Chondrocyte (in vitro differentiated cells): ENCODE measurements around the gene SH3RF1. TPM values are rescaled to one million over a fixed set of nuclear protein-coding genes. Genes with fewer than 3 reads are reported as not detected.
"Not testable (repeated sequence)": the region's sequence is repeated elsewhere in the genome, so short reads cannot be mapped to it uniquely, and the experiment has no call there.

Experiments
- DNase-seq: peaks from one replicate; pipeline ENCODE4 v3.0.0; 2021; ENCODE audit warnings: mixed read lengths, low spot score
- H3K27ac Mint-ChIP-seq: one replicate; pipeline ENCODE4 v1.8.0; 2021; ENCODE audit warnings: mild to moderate bottlenecking, moderate library complexity, mixed read lengths; ENCODE audit not compliant: unreplicated experiment
- H3K27me3 Mint-ChIP-seq: 2 replicates; pipeline ENCODE4 v1.8.0; 2021; ENCODE audit warnings: low read depth, mixed read lengths
- H3K36me3 Mint-ChIP-seq: 2 replicates; pipeline ENCODE4 v1.8.0; 2021; ENCODE audit warnings: low read depth, mixed read lengths
- H3K4me1 Mint-ChIP-seq: 2 replicates; pipeline ENCODE4 v1.8.0; 2021; ENCODE audit warnings: low read depth, mild to moderate bottlenecking, mixed read lengths
- H3K4me3 Mint-ChIP-seq: one replicate; pipeline ENCODE4 v1.8.0; 2021; ENCODE audit warnings: mild to moderate bottlenecking, moderate library complexity, mixed read lengths; ENCODE audit not compliant: unreplicated experiment
- H3K9me3 Mint-ChIP-seq: 2 replicates; pipeline ENCODE4 v1.8.0; 2021; ENCODE audit warnings: low read depth, mixed read lengths
- CTCF ChIP-seq: fragments of 200-600 bp; sonication (generic); IDR thresholded peaks from 2 replicates; pipeline ENCODE4 v1.5.0; 2021; ENCODE audit warnings: antibody characterized with exemption, mild to moderate bottlenecking, moderate library complexity
- total RNA-seq: library from RNA; stranded (reverse); gene quantifications from 3 replicates; pipeline ENCODE4 v1.2.1, GENCODE V29; 2021

The SH3RF1 gene
- total RNA-seq, 1 donor from 2014 or later: 25.2 TPM

DNA sequence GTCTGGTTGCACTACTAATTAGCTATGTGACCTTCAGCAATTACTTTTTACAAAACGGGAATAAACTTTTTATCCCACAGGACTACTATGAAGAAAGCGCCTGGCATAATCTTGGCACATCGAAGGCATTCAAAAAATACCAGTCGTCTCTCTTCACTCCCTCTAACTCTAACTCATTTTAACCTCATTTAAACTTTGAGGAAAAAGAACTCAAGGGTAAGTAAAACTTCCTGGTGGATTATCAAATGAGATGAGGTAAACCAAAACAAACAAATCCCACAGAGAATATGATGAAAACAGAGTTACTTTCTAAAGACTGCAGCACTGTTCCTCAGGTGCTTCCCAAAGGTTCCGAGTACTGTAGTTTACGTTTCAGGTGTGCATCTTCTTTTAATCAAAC, 66.9 kb downstream of the SH3RF1 start:
- TF ChIP-seq CTCF: no peak
- Mint-ChIP-seq H3K4me1 (peaks cover 75% of the 10 kb centered on the region), H3K9me3 (no peaks in the 10 kb centered on the region), H3K27ac (no peak overlapping the region), H3K36me3 (peaks cover 2% of the 10 kb centered on the region), H3K27me3 (no peaks in the 10 kb centered on the region), H3K4me3 (no peak overlapping the region)
- DNase-seq: no peak

DNA sequence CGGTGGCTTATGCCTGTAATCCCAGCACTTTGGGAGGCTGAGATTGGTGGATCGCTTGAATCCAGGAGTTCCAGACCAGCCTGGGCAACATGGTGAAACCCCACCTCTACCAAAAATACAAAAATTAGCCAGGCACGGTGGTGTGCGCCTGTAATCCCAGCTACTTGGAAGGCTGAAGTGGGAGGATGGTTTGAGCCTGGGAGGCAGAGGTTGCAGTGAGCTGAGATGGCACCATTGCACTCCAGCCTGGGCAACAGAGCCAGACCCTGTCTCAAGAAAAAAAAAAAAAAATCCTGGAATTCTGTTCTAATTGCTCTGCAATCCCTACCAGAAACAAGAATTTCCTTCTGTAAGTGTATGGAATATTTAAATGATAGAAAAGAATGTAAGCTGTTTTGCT, 67.5 kb downstream of the SH3RF1 start:
- H3K4me1 Mint-ChIP-seq: peaks cover 74% of the 10 kb centered on the region
- not testable (repeated sequence) for H3K9me3 Mint-ChIP-seq, H3K4me3 Mint-ChIP-seq, H3K27me3 Mint-ChIP-seq, H3K27ac Mint-ChIP-seq, DNase-seq, H3K36me3 Mint-ChIP-seq

DNA sequence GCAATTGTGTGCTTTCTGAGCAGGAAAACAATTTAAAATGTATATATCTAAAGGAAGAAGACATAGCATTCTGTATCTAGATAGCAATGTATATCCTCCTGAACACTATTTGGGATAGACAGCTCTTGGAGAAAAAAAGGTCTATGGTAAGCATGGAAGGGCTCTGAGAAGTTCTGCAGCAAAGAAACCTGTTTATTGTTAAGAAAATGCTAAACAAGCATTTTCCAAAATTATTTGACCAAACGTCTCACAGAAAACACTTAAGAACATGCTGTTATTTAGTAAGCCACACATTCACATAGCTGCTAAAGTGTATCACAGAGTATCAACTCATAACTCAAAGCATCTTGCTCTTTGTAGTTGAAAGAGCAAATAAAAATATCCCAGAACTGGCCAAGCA, 67.9 kb downstream of the SH3RF1 start:
- no peak overlapping the region for H3K27ac Mint-ChIP-seq
- H3K9me3 Mint-ChIP-seq: no peaks in the 10 kb centered on the region
- H3K4me3 Mint-ChIP-seq: no peak overlapping the region
- no peak for TF ChIP-seq CTCF
- no peaks in the 10 kb centered on the region for H3K36me3 Mint-ChIP-seq
- H3K4me1 Mint-ChIP-seq: peaks cover 70% of the 10 kb centered on the region
- no peak for DNase-seq
- no peaks in the 10 kb centered on the region for H3K27me3 Mint-ChIP-seq

DNA sequence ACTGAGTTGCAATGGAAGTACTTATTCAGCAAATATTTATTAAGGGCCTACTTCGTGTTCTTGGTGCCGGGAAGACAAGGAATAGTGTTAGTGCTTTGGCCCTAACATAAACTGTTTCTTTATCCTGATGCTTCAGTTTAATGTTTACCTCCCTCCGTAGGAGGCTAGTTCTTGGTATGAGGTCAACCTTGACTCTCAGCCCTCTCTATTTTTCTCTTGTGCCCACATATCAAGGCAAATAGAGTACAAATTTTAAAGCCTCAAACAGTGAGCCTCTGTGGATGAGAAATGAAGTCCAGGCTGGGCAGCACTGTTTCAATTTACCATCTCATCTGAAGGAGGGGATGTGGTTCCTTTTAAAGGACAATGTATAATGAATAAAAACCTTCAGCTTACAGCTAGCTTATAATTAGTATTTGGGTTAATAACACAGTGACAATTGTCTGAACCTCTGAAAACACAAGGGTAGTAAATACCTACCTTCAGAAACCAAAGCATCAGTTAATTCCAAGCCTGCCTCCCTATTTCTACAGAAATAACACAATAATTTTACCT, 68.5 kb downstream of the SH3RF1 start:
- no peaks in the 10 kb centered on the region for H3K9me3 Mint-ChIP-seq
- no peaks in the 10 kb centered on the region for H3K27me3 Mint-ChIP-seq
- H3K4me1 Mint-ChIP-seq: peaks cover 66% of the 10 kb centered on the region
- no peak overlapping the region for H3K4me3 Mint-ChIP-seq
- H3K27ac Mint-ChIP-seq: peak overlapping the region; percentile 96
- peak; percentile 54 for TF ChIP-seq CTCF
- no peak for DNase-seq
- no peaks in the 10 kb centered on the region for H3K36me3 Mint-ChIP-seq

DNA sequence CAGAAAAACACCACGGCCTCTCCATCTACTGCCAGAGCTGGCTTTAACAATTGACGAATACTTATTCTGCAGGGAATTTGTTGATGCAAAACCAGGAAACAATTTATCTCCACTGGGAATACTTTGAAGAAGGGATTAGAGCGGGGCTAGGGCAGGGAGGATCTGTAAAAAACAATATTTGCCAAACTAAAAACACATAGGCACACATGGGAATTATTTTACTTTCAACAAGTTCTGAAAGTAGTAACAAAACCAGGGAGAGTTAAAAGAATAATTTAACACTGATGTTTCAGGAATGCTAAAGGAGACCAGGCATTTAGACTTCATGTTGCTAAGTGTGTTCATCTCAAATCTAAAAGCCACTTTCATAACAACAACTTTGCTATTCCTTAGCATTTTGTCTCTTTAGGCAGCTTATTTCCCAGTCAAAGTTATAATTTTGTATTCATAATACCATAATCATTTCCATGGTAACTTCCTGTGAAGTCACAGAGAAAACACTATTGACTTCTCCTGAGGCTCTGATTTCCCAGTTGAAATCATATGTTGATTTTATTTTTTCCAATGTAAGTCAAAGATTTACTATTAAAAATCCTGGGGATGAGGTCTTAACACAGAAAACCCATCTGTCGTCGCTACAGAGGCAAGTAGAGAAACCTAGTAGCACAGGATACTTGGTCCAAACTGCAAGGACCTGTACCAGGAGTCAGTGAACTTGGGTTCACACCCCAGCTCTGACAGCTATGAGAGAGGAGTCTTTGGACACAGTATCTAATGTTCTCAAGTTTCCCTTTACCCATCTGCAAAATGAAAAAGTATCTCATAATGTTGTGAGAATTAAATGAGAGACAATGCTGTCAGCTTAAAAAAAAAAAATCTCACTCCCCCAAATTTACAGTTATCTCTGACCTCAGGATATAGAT, 69.3 kb downstream of the SH3RF1 start:
- H3K4me3 Mint-ChIP-seq: peak overlapping the region; percentile 47
- H3K36me3 Mint-ChIP-seq: no peaks in the 10 kb centered on the region
- peaks cover 68% of the 10 kb centered on the region for H3K4me1 Mint-ChIP-seq
- no peaks in the 10 kb centered on the region for H3K9me3 Mint-ChIP-seq
- no peak for TF ChIP-seq CTCF
- no peaks in the 10 kb centered on the region for H3K27me3 Mint-ChIP-seq
- no peak for DNase-seq
- H3K27ac Mint-ChIP-seq: peak overlapping the region; percentile 96
